GM19043 (cell line): Measurements from ENCODE around the gene MAP1LC3B.

ENCODE experiments used
- ATAC-seq: cut with Tn5 transposase; IDR thresholded peaks from one replicate; pipeline ENCODE4 v1.9.1; 2021; ENCODE audit warnings: low read depth; ENCODE audit not compliant: unreplicated experiment

MAP1LC3B gene

GRCh38 chr16:87447323-87447722, 55.2 kb downstream of the MAP1LC3B start:
- no peak for ATAC-seq

GRCh38 chr16:87448866-87449265, 56.7 kb downstream of the MAP1LC3B start:
- ATAC-seq, result no peak

- no peak for ATAC-seq
These were observed 59.6 kb downstream of the MAP1LC3B start for GRCh38 chr16:87451563-87452210.

- no peak for ATAC-seq
These were observed 61.2 kb downstream of the MAP1LC3B start for GRCh38 chr16:87453326-87453725.
